Pancreas (tissue), 10 donors: ENCODE results near the gene EFCAB6. TPM values are rescaled to one million over a fixed set of nuclear protein-coding genes. Genes with fewer than 3 reads are reported as not detected.

Source experiments
- ATAC-seq, 4 donors: fragments of 200-7000 bp; cut with Tn5 transposase; one replicate each; pipeline versions ENCODE4 v1.8.0 to v1.9.1; 2020; ENCODE audit warnings: mild to moderate bottlenecking in 4 of 4, moderate library complexity in 4 of 4
- DNase-seq, 6 donors: peaks; one replicate each; pipeline ENCODE4 v3.0.0-alpha.2; 2020
- FAIRE-seq: peaks from 2 replicates; lab custom pipeline; 2012; peaks lifted over from hg19 to GRCh38; lab: Jason Lieb, UNC
- H3K27ac ChIP-seq, 4 donors: fragments of 200-600 bp; sonication (generic); 1 replicate in 3 of 4; 2 replicates in 1 of 4; pipeline versions ENCODE4 v1.5.0 to v1.8.0; 2020
- H3K27me3 ChIP-seq, 4 donors: fragments of 200-600 bp; one replicate each; pipeline ENCODE4 v1.8.0; 2021
- H3K36me3 ChIP-seq, 3 donors: fragments of 200-600 bp; sonication (generic) in 1 of 3; one replicate each; pipeline versions ENCODE4 v1.5.0 to v1.8.0; 2020 to 2021
- H3K4me1 ChIP-seq, 3 donors: fragments of 200-600 bp; one replicate each; pipeline ENCODE4 v1.8.0; 2021
- H3K4me3 ChIP-seq, 4 donors: fragments of 200-600 bp; sonication (generic) in 2 of 4; one replicate each; pipeline versions ENCODE4 v1.5.0 to v1.8.0; 2020 to 2021
- H3K9me3 ChIP-seq, 4 donors: fragments of 200-600 bp; one replicate each; pipeline ENCODE4 v1.8.0; 2021
- WGBS, 2 donors: extraction: QIAGEN DNeasy Blood & Tissue Kit; methylation state at CpG; one replicate each; pipeline ENCODE4 v1.1.7; 2013; 5-methylcytosine and 5-hydroxymethylcytosine counted together
- intact Hi-C, 3 donors: fragments of 100-400 bp; cut with DNase I; formaldehyde crosslinking; loops; one replicate each; pipeline versions ENCODE4 v1.11.1 to v1.14.2; 2022
- polyA plus RNA-seq, 2 donors: library from polyadenylated mRNA; stranded (reverse); fragments of 200-250 nt; gene quantifications; one replicate each; pipeline ENCODE4 v1.2.3, GENCODE V29; 2013
- total RNA-seq, 6 donors: library from RNA; stranded (reverse); fragmentation: NEBNext Ultra II Directional in 4 of 6; extraction: Animal tissue kit (Norgen Biotek cat#: 25700) in 4 of 6; gene quantifications; one replicate each; pipeline versions ENCODE4 v1.2.1 to v1.2.4, GENCODE V29; 2021 to 2023
- TF ChIP-seq, protein P1 (sequence below), 4 donors: fragments of 200-600 bp; sonication (generic) in 3 of 4; IDR thresholded peaks; one replicate each; pipeline versions ENCODE4 v1.5.0 to v1.8.0; 2021; ENCODE audit warnings: antibody characterized with exemption in 4 of 4
- donor health status: healthy with polysubstance abuse.
- donor health status: DM: no; HTN: no; CAD: no; lungs with moderate emphysema.
- donor health status: DM: no; HTN: no; CAD: no.
- donor health status: control.
- donor health status: control.
- donor health status: Bipolar disorder and iron deficiency.
- donor health status: DM: yes; HTN: yes; CAD: no.
- donor health status: DM: no; HTN: no; CAD: no.
- donor health status: DM: no; HTN: no; CAD: no.
- donor health status: DM: yes; HTN: yes; CAD: no.

The EFCAB6 gene
- total and polyA plus RNA-seq, 8 donors, result 1.6 to 3.4 (median 2.2) TPM

DNA sequence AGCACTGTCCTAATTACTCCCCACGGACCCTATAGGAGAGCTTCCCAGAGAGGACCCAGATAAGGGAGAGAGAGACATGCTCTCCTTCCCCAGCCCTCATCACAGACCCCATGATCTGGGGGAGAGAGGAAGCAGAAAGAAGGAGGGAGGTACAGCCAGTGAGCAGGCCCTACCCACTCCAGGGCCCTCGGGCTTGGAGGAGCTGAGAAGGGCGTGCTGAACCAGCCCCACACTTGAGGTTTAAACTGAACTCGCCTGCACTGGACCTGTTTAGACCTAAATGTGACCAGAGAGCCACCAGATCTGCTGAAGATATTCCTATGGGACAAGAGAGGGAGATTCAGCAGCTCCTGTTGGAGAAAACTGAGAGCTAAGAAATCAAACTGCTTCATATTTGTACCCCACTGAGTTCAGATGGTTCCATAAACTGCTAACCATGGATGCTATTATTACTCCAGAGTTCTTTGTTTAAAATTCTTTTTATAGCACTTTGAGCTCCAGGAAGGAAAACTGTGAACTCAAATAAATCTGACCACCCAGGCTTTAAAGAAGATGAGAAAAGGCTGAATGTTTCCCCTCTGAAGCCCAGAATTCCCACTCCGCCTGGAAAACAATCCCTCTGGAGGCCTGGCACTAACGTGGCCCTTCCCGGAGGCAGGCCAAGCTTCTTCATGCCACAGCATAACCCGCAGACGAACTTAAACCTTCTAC lies 67.2 kb downstream of the EFCAB6 start:
- FAIRE-seq, result no peak
- intact Hi-C loops, result no loop called here
- WGBS, 2 donors, result 74 to 82% methylated on average over 9 of the region's 9 CpGs
- Histone ChIP-seq H3K9me3 (no peaks in the 10 kb centered on the region), H3K27ac (no peak overlapping the region), H3K4me1 (no peaks in the 10 kb centered on the region), H3K36me3 (no peaks in the 10 kb centered on the region), H3K4me3 (no peak overlapping the region), H3K27me3 (no peaks in the 10 kb centered on the region)
- no peak for DNase-seq
- TF ChIP-seq, protein P1, sequence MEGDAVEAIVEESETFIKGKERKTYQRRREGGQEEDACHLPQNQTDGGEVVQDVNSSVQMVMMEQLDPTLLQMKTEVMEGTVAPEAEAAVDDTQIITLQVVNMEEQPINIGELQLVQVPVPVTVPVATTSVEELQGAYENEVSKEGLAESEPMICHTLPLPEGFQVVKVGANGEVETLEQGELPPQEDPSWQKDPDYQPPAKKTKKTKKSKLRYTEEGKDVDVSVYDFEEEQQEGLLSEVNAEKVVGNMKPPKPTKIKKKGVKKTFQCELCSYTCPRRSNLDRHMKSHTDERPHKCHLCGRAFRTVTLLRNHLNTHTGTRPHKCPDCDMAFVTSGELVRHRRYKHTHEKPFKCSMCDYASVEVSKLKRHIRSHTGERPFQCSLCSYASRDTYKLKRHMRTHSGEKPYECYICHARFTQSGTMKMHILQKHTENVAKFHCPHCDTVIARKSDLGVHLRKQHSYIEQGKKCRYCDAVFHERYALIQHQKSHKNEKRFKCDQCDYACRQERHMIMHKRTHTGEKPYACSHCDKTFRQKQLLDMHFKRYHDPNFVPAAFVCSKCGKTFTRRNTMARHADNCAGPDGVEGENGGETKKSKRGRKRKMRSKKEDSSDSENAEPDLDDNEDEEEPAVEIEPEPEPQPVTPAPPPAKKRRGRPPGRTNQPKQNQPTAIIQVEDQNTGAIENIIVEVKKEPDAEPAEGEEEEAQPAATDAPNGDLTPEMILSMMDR (IDR thresholded peaks at IDR 0.05), result no peak
- no peak for ATAC-seq

DNA sequence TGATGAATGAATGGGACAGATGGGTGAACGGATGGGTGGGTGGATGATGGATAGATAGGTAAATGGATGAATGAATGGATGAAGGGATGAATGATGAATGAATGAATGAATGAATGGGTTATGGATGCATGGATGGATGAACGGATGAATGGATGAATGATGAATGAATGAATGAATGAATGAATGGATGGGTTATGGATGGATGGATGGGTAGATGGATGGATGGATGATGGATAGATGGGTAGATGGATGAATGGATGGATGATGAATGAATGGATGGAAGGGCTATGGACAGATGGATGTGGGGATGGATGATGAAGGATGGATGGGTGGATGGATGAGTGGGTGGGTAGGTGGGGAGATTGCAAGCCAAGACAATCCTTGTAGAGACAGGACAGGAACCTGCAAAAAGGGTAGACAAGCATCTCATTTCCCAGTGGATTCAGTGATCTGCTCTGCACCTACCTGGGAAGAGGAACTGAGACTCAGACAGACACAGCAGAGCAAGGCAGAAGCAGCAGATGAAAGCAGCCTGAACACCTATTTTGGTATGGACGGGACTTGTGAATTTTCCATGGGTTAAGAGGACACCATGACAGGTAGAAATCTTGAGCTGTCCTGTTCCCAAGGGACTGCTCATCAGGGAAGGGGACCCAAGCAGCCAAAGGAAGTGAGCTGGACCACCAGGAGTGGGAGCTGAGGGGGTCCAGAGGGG lies 68.0 kb downstream of the EFCAB6 start:
- Histone ChIP-seq H3K4me3 (no peak overlapping the region), H3K4me1 (no peaks in the 10 kb centered on the region), H3K9me3 (no peaks in the 10 kb centered on the region), H3K36me3 (no peaks in the 10 kb centered on the region), H3K27me3 (no peaks in the 10 kb centered on the region), H3K27ac (no peak overlapping the region)
- no peak for ATAC-seq
- TF ChIP-seq, protein P1 (IDR thresholded peaks at IDR 0.05), result no peak
- no peak for DNase-seq
- FAIRE-seq, result no peak
- WGBS, 2 donors, result 93 to 94% methylated on average over 3 of the region's 3 CpGs
- intact Hi-C loops, result no loop called here

DNA sequence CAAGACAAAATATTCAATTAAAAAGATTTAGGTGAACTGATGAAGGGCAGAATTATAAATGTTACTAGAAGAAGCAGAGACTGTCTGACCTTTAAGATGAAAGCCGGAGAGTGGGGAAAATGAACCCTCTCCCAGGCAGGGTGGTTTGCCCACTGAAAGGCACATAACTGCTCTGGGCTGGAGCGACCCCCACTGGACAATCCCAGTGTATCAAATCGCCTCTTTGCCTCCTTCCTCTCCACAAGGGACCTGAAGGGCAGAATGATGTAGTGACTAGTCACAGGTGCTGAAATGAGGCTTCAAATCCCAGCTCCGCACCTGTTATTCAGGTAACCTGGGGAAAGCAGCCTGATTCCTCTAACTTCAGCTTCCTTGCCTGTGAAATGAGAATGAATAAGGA lies 69.0 kb downstream of the EFCAB6 start:
- TF ChIP-seq, protein P1 (IDR thresholded peaks at IDR 0.05), result no peak
- Histone ChIP-seq H3K36me3 (no peaks in the 10 kb centered on the region), H3K9me3 (no peaks in the 10 kb centered on the region), H3K4me3 (no peak overlapping the region), H3K4me1 (no peaks in the 10 kb centered on the region), H3K27ac (no peak overlapping the region), H3K27me3 (no peaks in the 10 kb centered on the region)
- intact Hi-C loops, result no loop called here
- FAIRE-seq (no peak), ATAC-seq (no peak), DNase-seq (no peak)
- WGBS, 2 donors, result 64 to 75% methylated on average over 4 of the region's 4 CpGs

DNA sequence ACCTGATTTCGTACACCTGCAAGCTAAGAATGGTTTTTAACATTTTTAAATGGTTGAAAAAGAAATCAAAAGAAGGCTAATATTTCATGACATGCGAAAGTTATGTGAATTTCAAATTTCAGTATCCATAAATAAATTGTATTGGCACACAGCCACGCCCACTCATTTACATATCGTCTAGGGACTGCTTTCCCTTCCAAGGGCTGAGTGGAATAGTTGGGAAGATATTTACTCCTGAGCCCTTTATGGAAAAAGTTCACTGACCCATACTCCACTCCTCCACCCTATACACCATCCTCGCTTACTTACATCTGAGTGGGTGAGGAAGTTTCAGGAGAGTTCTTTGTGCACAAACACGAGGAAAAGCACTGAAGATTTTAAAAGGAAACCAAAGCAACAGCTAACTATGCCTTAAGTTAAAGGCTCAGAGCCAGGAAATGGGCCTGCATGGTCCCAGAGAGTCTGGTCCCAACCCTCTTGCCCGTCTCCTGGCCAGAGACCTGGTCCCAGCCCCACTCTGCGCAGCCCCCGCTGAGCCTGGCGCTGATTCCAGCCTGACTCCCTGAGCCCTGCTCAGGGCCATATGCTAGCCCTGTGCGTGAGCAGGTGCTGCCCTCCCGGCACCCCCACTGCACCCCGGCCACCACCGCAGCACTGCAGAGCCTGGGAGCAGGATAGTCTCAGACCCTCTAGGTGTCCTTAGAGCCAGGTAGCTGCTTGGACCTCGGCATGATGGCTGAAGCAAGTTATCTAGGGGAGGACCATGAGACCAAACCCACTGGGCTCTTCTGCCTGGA lies 69.8 kb downstream of the EFCAB6 start:
- TF ChIP-seq, protein P1 (IDR thresholded peaks at IDR 0.05), result no peak
- Histone ChIP-seq H3K27ac (no peak overlapping the region), H3K4me1 (no peaks in the 10 kb centered on the region), H3K4me3 (no peak overlapping the region), H3K36me3 (no peaks in the 10 kb centered on the region), H3K9me3 (no peaks in the 10 kb centered on the region), H3K27me3 (no peaks in the 10 kb centered on the region)
- DNase-seq (no peak), FAIRE-seq (no peak), ATAC-seq (no peak)
- intact Hi-C loops, result no loop called here
- 85 to 90% methylated on average over 15 of the region's 15 CpGs for WGBS, 2 donors
